ENCODE measurements around the gene LSM6. TPM values are rescaled to one million over a fixed set of nuclear protein-coding genes. Genes with fewer than 3 reads are reported as not detected.

The LSM6 gene
- total RNA-seq, 1 donor from 2014 or later: 36.4 TPM

DNA sequence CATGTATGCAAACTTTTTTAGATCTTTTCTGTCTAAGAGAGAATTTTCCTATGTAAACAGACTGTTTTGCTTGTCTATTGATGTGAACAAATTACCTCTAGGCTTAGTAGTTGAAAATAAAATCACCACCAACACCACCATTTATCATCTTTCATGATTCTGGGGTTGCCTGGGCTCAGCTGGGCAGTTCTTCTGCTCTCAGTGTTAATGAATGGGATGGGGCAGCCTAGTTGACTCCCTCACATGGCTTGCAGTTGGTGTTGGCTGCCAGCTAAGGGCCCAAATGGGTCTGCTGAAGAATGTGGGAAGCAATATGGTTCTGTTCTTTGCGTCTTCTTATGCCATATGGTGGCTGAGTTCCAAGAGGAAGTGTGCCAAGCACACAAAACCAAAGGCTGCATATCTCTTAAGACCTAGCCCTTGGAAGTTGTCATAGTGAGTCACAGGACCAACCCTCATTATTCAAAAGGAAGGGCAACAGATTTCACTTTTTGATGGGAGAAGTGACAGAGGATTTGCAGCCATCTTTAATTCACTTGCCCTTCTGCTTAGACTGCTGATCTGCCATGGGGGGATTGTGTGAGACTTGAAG, 56.7 kb downstream of the LSM6 start:
- no peaks in the 10 kb centered on the region for H3K27me3 ChIP-seq (ENCODE audit: low read depth)
- peaks cover 8% of the 10 kb centered on the region for H3K9me3 ChIP-seq
- TF ChIP-seq, protein P1, sequence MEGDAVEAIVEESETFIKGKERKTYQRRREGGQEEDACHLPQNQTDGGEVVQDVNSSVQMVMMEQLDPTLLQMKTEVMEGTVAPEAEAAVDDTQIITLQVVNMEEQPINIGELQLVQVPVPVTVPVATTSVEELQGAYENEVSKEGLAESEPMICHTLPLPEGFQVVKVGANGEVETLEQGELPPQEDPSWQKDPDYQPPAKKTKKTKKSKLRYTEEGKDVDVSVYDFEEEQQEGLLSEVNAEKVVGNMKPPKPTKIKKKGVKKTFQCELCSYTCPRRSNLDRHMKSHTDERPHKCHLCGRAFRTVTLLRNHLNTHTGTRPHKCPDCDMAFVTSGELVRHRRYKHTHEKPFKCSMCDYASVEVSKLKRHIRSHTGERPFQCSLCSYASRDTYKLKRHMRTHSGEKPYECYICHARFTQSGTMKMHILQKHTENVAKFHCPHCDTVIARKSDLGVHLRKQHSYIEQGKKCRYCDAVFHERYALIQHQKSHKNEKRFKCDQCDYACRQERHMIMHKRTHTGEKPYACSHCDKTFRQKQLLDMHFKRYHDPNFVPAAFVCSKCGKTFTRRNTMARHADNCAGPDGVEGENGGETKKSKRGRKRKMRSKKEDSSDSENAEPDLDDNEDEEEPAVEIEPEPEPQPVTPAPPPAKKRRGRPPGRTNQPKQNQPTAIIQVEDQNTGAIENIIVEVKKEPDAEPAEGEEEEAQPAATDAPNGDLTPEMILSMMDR (IDR thresholded peaks at IDR 0.05): no peak
- no peak overlapping the region for H3K4me3 ChIP-seq
- peaks cover 15% of the 10 kb centered on the region for H3K4me1 ChIP-seq
- ATAC-seq (no peak), DNase-seq (no peak)
- intact Hi-C loops (cut with DNase I): no loop called here
- no peaks in the 10 kb centered on the region for H3K36me3 ChIP-seq
- no peak overlapping the region for H3K27ac ChIP-seq

DNA sequence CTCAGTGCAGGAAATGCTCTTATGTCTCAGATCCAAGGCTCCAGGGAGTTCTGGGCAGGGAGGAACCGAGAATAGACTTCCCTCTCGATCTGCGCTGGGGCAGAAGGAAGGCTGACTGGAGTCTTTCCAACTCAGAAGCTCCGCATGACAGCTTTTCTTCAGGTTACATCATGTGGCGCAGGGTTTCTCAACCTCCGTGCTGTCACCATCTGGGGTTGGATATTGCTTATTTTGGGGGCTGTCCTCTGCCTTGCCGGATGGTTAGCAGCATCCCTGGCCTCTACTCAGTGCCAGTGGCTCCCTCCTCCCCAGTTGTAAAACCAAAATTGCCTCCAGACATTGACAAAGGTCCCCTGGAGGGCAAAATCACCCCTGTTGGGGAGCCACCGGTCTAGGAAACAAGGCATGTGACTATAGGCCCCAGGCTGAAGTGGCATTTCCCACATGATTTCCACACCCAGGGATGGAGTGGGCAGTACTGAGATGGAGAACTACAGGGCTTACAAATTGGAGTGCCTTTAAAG, 60.2 kb downstream of the LSM6 start:
- intact Hi-C loops (cut with DNase I): no loop called here
- Histone ChIP-seq H3K9me3 (peaks cover 8% of the 10 kb centered on the region), H3K4me1 (peaks cover 28% of the 10 kb centered on the region), H3K36me3 (no peaks in the 10 kb centered on the region), H3K27me3 (ENCODE audit: low read depth) (no peaks in the 10 kb centered on the region), H3K27ac (peak overlapping the region; percentile 64), H3K4me3 (no peak overlapping the region)
- TF ChIP-seq, protein P1 (IDR thresholded peaks at IDR 0.05): no peak
- DNase-seq: peak; percentile 54
- ATAC-seq: peak; percentile 65

DNA sequence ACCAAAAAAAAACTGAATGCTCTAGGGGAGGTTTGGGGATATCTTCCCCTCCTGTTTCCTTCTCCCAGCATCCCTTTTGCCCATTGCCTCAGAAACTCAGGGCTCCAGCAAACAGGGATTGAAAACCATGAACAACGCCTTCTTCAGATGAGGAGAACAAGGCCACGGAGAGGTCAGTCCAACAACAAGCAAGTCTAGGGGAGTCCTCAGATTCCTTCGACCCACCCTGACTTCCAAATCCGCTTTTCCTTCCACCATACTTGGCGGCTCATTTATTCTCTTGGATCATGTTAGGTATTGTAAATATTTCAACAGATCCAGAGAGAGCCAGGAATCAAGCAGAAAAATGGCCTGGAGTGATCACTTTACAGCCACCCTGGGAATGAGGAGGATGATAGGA, 60.7 kb downstream of the LSM6 start:
- ATAC-seq: no peak
- Histone ChIP-seq H3K27me3 (ENCODE audit: low read depth) (no peaks in the 10 kb centered on the region), H3K27ac (peak overlapping the region; percentile 64), H3K4me3 (no peak overlapping the region), H3K4me1 (peaks cover 28% of the 10 kb centered on the region), H3K36me3 (no peaks in the 10 kb centered on the region), H3K9me3 (peaks cover 8% of the 10 kb centered on the region)
- TF ChIP-seq, protein P1 (IDR thresholded peaks at IDR 0.05): no peak
- intact Hi-C loops (cut with DNase I): no loop called here
- no peak for DNase-seq

DNA sequence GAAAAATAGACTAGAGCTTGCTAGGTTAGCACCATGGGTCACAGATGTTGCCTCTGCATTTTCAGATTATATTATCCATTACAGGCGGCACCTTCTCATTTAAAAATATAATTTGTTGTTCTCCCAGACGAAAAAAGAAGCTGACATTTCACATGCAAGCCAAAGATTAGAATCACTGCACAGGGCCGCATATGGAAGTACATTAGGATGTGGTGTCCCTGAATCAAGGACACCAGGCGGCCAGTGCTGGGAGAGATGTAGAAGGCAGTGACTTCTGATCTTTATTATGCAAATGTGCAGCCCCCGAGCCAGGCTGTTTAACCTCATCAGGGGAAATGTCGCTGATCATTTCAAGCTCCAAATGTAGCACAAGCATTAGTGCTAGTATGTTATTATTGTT, 61.6 kb downstream of the LSM6 start:
- DNase-seq: no peak
- H3K27ac ChIP-seq: no peak overlapping the region
- no peaks in the 10 kb centered on the region for H3K27me3 ChIP-seq (ENCODE audit: low read depth)
- H3K4me1 ChIP-seq: peaks cover 36% of the 10 kb centered on the region
- H3K4me3 ChIP-seq: no peak overlapping the region
- intact Hi-C loops (cut with DNase I): no loop called here
- ATAC-seq: no peak
- no peaks in the 10 kb centered on the region for H3K36me3 ChIP-seq
- H3K9me3 ChIP-seq: peaks cover 3% of the 10 kb centered on the region
- TF ChIP-seq, protein P1 (IDR thresholded peaks at IDR 0.05): no peak

DNA sequence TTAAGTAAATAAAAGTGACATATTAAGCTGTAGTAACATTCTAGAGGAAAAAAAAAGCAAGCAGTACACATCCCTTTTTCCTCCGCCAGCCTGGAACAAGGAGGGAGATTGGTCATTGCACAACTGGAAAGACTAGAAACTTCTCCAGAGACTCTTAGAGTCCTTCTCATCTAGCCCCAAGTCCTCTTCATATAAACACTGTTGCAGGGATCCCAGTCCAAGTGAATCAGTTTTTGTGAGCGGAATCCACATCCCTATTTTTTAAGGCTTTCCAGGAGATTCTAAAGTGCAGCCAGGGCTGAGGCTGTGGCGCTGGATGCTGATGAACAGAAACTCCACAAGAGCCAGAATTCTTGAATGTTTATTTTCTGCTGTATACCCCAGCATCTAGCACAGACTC, 62.6 kb downstream of the LSM6 start:
- intact Hi-C loops (cut with DNase I): no loop called here
- Histone ChIP-seq H3K4me3 (no peak overlapping the region), H3K27ac (no peak overlapping the region), H3K27me3 (ENCODE audit: low read depth) (no peaks in the 10 kb centered on the region), H3K9me3 (no peaks in the 10 kb centered on the region), H3K36me3 (no peaks in the 10 kb centered on the region), H3K4me1 (peaks cover 44% of the 10 kb centered on the region)
- no peak for ATAC-seq
- DNase-seq: no peak
- TF ChIP-seq, protein P1 (IDR thresholded peaks at IDR 0.05): no peak

Other genes with a start within 250 kb of the LSM6 start
- 11.3 TPM for gene ZNF827, start 236.9 kb upstream of the LSM6 start, total RNA-seq
- gene REELD1, start 38.8 kb downstream of the LSM6 start, total RNA-seq: 0.35 TPM